ENCODE results near the gene TFPI.

TFPI gene

GRCh38 chr2:187462839-187463238, 91.4 kb downstream of the TFPI start:
- DNase-seq (ENCODE audit: extremely low spot score) = no peak
- TF ChIP-seq ARNT (IDR thresholded peaks at IDR 0.05) (no peak), TARDBP (IDR thresholded peaks at IDR 0.05) (no peak), FOXA1 (IDR thresholded peaks at IDR 0.05) (no peak), FOXM1 (IDR thresholded peaks at IDR 0.05; ENCODE audit: borderline replicate concordance) (no peak), FOXK2 (IDR thresholded peaks at IDR 0.05) (no peak), NFRKB (IDR thresholded peaks at IDR 0.05) (no peak), L3MBTL2 (conservative IDR thresholded peaks at IDR 0.05) (no peak), BHLHE40 (IDR thresholded peaks at IDR 0.05; ENCODE audit: borderline replicate concordance) (no peak), SP1 (IDR thresholded peaks at IDR 0.05) (no peak), CTBP1 (IDR thresholded peaks at IDR 0.05; ENCODE audit: borderline replicate concordance) (no peak), SUZ12 (IDR thresholded peaks at IDR 0.05) (no peak), LEF1 (IDR thresholded peaks at IDR 0.05; ENCODE audit: borderline replicate concordance) (no peak), ELF4 (IDR thresholded peaks at IDR 0.05) (no peak), ZNF384 (IDR thresholded peaks at IDR 0.05) (no peak)
- TF ChIP-seq, protein P1, sequence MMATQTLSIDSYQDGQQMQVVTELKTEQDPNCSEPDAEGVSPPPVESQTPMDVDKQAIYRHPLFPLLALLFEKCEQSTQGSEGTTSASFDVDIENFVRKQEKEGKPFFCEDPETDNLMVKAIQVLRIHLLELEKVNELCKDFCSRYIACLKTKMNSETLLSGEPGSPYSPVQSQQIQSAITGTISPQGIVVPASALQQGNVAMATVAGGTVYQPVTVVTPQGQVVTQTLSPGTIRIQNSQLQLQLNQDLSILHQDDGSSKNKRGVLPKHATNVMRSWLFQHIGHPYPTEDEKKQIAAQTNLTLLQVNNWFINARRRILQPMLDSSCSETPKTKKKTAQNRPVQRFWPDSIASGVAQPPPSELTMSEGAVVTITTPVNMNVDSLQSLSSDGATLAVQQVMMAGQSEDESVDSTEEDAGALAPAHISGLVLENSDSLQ (IDR thresholded peaks at IDR 0.05) = no peak
- CTCF ChIA-PET = interaction anchor here (0.7 kb wide), 1 partner anchor 684 kb away, joined by 3 read pairs; no protein-coding TSS in a partner anchor
- POLR2A ChIA-PET = no interaction called here

- POLR2A ChIA-PET = no interaction called here
- TF ChIP-seq TARDBP (IDR thresholded peaks at IDR 0.05) (no peak), LEF1 (IDR thresholded peaks at IDR 0.05; ENCODE audit: borderline replicate concordance) (no peak), SUZ12 (IDR thresholded peaks at IDR 0.05) (no peak), FOXK2 (IDR thresholded peaks at IDR 0.05) (no peak), BHLHE40 (IDR thresholded peaks at IDR 0.05; ENCODE audit: borderline replicate concordance) (no peak), FOXM1 (IDR thresholded peaks at IDR 0.05; ENCODE audit: borderline replicate concordance) (no peak), CTBP1 (IDR thresholded peaks at IDR 0.05; ENCODE audit: borderline replicate concordance) (no peak), HDGF (IDR thresholded peaks at IDR 0.05; ENCODE audit: borderline replicate concordance) (no peak), L3MBTL2 (conservative IDR thresholded peaks at IDR 0.05) (no peak), NFRKB (IDR thresholded peaks at IDR 0.05) (no peak), ELF4 (IDR thresholded peaks at IDR 0.05) (no peak), ZNF384 (IDR thresholded peaks at IDR 0.05) (no peak), ARNT (IDR thresholded peaks at IDR 0.05) (no peak), FOXA1 (IDR thresholded peaks at IDR 0.05) (no peak)
- TF ChIP-seq, protein P1 (IDR thresholded peaks at IDR 0.05) = no peak
- DNase-seq (ENCODE audit: extremely low spot score) = no peak
- CTCF ChIA-PET = interaction anchor here (0.6 kb wide), 1 partner anchor 144 kb away, joined by 8 read pairs; no protein-coding TSS in a partner anchor
These were observed 92.7 kb downstream of the TFPI start for GRCh38 chr2:187461294-187462261.

- POLR2A ChIA-PET = no interaction called here
- no peak for DNase-seq (ENCODE audit: extremely low spot score)
- TF ChIP-seq FOXM1 (IDR thresholded peaks at IDR 0.05; ENCODE audit: borderline replicate concordance) (no peak), L3MBTL2 (conservative IDR thresholded peaks at IDR 0.05) (no peak), TARDBP (IDR thresholded peaks at IDR 0.05) (no peak), HDGF (IDR thresholded peaks at IDR 0.05; ENCODE audit: borderline replicate concordance) (no peak), CTBP1 (IDR thresholded peaks at IDR 0.05; ENCODE audit: borderline replicate concordance) (no peak), FOXK2 (IDR thresholded peaks at IDR 0.05) (no peak), ARNT (IDR thresholded peaks at IDR 0.05) (no peak), NFRKB (IDR thresholded peaks at IDR 0.05) (no peak), SUZ12 (IDR thresholded peaks at IDR 0.05) (no peak), BHLHE40 (IDR thresholded peaks at IDR 0.05; ENCODE audit: borderline replicate concordance) (no peak), FOXA1 (IDR thresholded peaks at IDR 0.05) (no peak), SP1 (IDR thresholded peaks at IDR 0.05) (no peak), ZNF384 (IDR thresholded peaks at IDR 0.05) (no peak), ELF4 (IDR thresholded peaks at IDR 0.05) (no peak), LEF1 (IDR thresholded peaks at IDR 0.05; ENCODE audit: borderline replicate concordance) (no peak)
- TF ChIP-seq, protein P1 (IDR thresholded peaks at IDR 0.05) = no peak
- CTCF ChIA-PET = no interaction called here
These were observed 95.0 kb downstream of the TFPI start for GRCh38 chr2:187459256-187459655.

DNA sequence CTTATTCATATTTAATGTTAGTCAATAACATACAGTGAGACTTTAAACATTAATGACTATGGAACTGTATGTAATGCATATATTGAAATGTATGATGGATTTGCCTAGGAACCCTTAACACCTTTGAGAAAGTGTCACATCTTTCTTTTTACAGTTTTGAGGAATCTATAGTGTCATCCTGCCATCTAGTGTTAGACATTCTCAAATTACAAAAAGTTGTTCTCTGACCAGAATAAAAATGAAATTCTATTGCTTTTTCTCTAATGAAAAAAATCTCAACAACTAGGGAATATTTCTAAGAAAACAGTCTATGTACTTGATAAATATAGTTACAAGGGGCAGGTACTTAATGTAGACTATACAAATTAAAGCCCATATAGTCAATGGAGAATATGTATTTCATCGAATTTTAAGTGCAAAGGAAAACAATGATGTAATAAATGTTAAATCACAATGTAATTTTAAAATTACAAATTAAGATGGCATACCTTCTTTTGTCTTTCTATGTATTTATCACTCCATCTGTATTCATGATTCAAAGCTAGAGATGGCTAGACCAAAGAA, 101.1 kb downstream of the TFPI start:
- TF ChIP-seq SP1 (IDR thresholded peaks at IDR 0.05) (no peak), ZNF384 (IDR thresholded peaks at IDR 0.05) (no peak), NFRKB (IDR thresholded peaks at IDR 0.05) (no peak), FOXK2 (IDR thresholded peaks at IDR 0.05) (no peak), FOXM1 (IDR thresholded peaks at IDR 0.05; ENCODE audit: borderline replicate concordance) (no peak), CTBP1 (IDR thresholded peaks at IDR 0.05; ENCODE audit: borderline replicate concordance) (no peak), HDGF (IDR thresholded peaks at IDR 0.05; ENCODE audit: borderline replicate concordance) (no peak), BHLHE40 (IDR thresholded peaks at IDR 0.05; ENCODE audit: borderline replicate concordance) (no peak), ARNT (IDR thresholded peaks at IDR 0.05) (no peak), TARDBP (IDR thresholded peaks at IDR 0.05) (no peak), FOXA1 (IDR thresholded peaks at IDR 0.05) (no peak), SUZ12 (IDR thresholded peaks at IDR 0.05) (no peak)
- TF ChIP-seq, protein P1 (IDR thresholded peaks at IDR 0.05) = no peak
- peak; percentile 10 for DNase-seq (ENCODE audit: extremely low spot score)
- ChIA-PET CTCF (interaction anchor here (0.6 to 1.2 kb wide), 2 partner anchors 132 to 317 kb away, joined by 4 to 5 read pairs; no protein-coding TSS in a partner anchor), POLR2A (no interaction called here)

Measured in HEK293T (cell line).